ENCODE data around the gene TMOD3.

DNA sequence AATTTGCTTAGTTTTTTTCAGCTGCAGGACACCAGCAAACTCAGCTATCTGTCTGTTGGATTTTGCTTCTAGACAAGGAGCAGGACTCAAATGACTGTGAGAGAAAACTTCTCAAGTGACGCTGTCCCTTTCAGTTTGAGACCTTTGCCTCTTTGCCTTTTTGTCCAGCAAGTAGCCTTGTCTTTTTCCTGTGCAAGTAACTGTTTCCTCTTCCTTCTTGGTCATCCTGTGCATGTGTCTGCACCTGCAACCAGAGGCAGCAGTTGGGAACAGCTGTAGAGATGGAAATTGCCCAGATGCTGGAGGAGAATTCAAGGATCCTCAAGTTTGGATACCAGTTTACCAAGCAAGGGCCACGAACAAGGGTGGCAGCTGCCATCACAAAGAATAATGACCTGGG, 23.3 kb upstream of the TMOD3 start:
- TF ChIP-seq, protein P1, sequence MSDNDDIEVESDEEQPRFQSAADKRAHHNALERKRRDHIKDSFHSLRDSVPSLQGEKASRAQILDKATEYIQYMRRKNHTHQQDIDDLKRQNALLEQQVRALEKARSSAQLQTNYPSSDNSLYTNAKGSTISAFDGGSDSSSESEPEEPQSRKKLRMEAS (IDR thresholded peaks at IDR 0.05; ENCODE audit: low read depth, low read length), result no peak
- TF ChIP-seq, protein P2, sequence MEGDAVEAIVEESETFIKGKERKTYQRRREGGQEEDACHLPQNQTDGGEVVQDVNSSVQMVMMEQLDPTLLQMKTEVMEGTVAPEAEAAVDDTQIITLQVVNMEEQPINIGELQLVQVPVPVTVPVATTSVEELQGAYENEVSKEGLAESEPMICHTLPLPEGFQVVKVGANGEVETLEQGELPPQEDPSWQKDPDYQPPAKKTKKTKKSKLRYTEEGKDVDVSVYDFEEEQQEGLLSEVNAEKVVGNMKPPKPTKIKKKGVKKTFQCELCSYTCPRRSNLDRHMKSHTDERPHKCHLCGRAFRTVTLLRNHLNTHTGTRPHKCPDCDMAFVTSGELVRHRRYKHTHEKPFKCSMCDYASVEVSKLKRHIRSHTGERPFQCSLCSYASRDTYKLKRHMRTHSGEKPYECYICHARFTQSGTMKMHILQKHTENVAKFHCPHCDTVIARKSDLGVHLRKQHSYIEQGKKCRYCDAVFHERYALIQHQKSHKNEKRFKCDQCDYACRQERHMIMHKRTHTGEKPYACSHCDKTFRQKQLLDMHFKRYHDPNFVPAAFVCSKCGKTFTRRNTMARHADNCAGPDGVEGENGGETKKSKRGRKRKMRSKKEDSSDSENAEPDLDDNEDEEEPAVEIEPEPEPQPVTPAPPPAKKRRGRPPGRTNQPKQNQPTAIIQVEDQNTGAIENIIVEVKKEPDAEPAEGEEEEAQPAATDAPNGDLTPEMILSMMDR (IDR thresholded peaks at IDR 0.05; ENCODE audit: low read depth, low read length), result no peak
- TF ChIP-seq POLR2A (IDR thresholded peaks at IDR 0.05; ENCODE audit: extremely low read depth, insufficient read length), result no peak

Measured in NB4 (cell line).